HG03457 (cell line): ENCODE data around the gene CBFA2T2.
"Not testable (repeated sequence)": the region's sequence is repeated elsewhere in the genome, so short reads cannot be mapped to it uniquely, and the experiment has no call there.

Source experiments
- ATAC-seq: cut with Tn5 transposase; IDR thresholded peaks from one replicate; pipeline ENCODE4 v1.9.1; 2021; ENCODE audit warnings: moderate number of reproducible peaks; ENCODE audit not compliant: unreplicated experiment

The CBFA2T2 gene

DNA sequence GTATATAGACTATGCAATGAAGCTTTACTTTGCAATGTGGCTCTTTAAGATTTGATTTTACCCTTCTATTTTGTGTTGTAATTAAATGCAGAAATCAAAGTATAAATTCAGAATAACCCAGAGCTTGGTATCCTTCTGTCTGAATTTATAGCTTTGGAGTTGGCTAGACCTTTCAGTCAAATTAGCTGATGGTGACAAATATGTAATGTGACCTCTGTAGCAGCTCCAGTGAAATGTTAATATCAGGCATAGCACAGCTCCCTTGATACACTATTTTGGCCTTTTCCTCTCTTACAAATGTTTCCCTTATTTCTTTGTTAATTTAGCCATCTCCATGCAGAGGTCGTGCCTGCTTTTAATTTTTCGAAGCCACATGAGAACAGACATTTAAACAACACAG lies 11.1 kb downstream of the CBFA2T2 start:
- ATAC-seq, result no peak

DNA sequence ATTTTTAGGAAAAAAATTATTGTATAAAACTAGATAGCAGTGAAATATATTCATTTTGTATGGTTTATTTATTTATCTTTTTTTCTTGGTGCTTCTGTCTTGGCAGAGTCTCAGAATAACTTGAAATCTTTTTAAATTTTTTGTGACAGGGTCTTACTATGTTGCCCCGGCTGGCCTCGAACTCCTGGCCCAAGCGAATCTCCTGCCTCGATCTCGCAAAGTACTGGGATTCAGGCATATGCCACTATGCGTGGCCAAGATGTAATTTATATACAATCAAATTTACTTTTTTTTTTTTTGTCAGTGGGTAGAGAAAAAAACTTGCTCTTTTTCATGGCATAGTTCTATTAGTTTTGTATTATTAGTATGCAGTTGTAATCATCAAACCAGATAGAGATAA lies 13.7 kb downstream of the CBFA2T2 start:
- ATAC-seq, result no peak

DNA sequence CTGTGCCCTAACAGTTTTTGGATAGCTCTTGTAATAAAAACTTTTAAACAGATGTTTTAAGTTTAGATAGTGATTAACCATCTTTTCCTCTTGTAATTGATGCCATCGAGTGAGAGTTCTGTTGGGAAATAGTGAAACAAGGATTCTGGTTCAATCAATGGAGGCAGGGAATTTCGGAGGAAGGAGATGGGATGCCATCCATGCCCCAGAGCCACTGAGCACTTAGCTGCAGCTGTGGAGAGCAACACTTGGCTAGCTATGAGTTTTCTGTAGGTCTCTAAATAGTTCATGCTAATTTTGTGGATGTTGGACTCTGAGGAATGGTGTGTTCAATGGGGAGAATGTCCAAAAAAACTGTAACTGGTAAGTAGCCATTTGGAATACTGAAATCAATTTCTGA lies 16.7 kb downstream of the CBFA2T2 start:
- no peak for ATAC-seq

DNA sequence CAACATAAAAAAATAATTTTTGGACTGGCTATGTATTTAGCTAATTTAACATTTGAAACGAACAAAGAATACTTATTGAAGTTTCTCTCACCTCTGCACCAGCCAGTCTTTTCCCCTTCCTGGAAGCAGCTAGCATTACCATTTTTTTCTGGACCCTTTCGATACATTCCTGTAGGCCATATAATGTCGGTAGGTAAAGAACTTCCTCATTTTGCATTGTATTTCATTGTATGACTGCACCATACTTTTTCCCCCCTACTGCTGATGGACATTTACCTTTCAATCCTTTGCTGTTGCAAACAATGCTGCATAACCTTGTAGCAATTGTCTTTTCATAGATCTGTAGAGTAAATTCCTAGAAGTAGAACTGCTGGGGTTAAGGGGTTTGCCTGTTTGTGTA lies 17.6 kb downstream of the CBFA2T2 start:
- no peak for ATAC-seq

DNA sequence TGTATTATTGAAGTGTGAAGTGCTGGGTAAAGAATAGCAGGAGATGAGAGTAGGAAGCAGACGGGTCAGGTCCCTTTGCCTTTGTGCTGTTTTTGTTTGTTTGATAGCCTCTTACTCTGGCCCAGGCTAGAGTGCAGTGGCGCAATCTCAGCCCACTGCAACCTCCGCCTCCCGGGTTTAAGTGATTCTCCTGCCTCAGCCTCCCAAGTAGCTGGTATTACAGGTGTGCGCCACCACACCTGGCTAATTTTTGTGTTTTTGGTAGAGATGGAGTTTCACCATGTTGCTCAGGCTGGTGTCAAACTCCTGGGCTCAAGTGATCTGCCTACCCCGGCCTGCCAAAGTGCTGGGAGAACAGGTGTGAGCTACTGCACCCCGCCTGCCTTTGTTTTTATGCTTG lies 18.1 kb downstream of the CBFA2T2 start:
- ATAC-seq, result not testable (repeated sequence)

DNA sequence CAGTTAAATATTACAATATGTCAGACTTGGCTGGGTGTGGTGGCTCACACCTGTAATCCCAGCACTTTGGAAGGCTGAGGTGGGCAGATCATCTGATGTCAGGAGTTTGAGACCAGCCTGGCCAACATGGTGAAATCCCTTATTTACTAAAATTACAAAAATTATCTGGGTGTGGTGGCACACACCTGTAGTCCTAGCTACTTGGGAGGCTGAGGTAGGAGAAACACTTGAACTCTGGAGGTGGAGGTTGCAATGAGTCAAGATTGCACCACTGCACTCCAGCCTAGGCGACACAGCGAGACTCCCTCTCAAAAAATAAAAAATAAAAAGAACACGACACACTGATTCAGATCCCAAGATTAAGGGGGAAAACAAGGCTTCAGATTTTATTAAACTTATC lies 19.2 kb downstream of the CBFA2T2 start:
- ATAC-seq, result not testable (repeated sequence)

DNA sequence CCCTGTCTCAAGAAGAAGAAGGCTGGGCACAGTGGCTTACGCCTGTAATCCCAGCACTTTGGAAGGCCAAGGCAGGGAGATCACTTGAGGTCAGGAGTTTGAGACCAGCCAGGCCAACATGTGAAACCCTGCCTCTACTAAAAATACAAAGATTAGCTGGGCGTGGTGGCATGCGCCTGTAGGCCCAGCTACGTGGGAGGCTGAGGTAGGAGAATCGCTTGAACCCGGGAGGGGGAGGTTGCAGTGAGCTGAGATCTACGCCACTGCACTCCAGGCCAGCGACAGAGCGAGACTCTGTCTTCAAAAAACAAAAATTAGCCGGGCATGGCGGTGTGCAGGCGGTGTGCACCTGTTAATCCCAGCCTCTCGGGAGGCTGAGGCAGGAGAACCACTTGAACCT lies 22.0 kb downstream of the CBFA2T2 start:
- not testable (repeated sequence) for ATAC-seq

DNA sequence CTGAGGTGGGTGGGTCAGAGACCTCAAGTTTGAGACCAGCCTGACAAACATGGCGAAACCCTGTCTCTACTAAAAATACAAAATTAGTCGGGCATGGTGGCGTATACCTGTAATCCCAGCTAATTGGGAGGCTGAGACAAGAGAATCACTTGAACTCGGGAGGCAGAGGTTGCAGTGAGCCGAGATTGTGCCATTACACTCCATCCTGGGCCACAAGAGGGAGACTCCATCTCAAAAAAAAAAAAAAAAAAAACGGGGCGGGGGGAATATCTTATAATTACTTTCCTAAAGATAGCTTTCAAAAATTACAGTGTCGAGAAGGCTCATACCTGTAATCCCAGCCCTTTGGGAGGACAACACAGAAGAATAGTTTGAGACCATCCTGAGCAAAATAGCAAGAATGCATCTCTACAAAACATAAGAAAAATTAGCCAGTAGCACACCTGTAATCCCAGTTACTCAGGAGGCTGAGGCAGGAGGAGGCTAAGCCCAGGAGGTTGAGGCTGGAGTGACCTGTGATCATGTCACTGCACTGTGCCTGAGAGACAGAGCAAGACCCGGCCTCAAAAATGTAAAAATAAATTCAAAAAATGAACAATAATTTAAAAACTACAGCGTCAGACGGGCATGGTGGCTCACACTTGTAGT lies 25.8 kb downstream of the CBFA2T2 start:
- ATAC-seq, result no peak

DNA sequence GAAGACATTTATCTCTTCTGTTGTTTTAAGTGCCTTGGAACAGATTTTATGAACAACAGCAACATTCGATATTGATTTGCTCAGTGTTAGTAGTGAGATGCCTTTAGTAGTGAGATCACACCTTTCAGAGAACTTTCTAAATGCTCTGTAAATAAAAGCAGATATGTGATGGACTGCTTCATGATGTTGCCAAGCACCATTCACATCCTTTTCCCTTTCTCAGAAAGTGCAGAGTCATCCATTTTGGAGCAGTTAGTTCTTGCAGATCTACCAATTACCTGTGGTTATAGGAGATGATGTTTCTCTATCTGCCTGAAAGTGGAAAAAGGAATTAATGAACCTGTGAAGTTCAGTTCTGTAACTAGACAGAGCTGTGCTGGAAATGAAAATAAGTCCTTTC lies 27.0 kb downstream of the CBFA2T2 start:
- ATAC-seq, result no peak

DNA sequence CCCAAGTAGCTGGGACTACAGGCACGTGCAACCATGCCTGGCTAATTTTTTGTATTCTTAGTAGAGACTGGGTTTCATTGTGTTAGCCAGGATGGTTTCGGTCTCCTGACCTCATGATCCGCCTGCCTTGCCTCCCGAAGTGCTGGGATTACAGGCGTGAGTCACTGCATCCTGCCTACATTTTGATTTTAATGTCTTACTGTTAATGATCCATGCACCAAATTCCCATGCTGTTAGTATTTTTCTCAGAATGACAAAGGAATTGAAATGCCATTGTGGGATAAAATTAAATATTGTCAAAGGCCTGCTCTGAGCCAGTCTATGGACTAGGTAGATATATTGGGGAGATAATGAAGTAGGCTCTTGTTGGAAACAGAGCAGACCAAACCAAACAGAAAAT lies 28.2 kb downstream of the CBFA2T2 start:
- ATAC-seq, result no peak

DNA sequence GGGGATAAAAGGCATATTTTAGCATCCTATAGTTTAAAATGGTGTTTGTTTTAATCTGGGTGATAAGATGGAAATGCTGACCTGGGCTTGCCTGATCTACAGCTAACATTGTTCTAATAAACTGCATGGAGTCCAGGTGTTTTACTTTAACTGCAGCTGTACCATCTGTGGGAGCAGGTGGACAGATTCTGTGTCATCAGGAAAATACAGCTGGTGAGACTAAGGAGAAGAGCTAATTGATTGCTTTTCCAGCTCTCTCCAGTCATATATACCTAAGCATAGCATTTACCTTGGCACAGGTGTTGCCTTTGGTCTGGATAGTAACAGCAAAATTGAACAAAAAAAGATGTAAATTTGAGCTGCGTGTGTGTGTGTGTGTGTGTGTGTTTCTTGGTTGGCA lies 31.6 kb downstream of the CBFA2T2 start:
- ATAC-seq, result no peak

DNA sequence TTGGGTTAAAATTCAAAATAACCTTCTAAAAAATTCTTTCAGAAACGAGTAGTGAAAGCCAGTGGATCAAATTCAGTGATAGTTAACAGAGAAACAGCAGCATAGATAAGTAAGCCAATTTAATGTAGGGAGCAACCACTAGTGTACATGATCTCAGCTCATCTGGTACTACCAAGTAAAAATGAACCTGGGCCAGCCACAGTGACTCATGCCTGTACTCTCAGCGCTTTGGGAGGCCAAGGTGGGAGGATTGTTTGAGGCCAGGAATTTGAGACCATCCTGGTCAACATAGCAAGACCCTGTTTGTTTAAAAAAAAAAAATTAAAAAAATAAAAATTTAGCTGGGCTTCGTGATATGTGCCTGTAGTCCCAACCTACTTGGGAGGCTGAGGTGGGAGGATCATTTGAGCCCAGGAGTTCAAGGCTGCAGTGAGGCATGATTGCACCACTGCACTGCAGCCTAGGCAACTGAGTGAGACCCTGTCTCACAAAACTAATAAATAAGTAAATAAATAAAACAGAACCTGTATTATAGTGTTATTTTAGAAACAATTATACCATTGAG lies 32.4 kb downstream of the CBFA2T2 start:
- ATAC-seq, result no peak

DNA sequence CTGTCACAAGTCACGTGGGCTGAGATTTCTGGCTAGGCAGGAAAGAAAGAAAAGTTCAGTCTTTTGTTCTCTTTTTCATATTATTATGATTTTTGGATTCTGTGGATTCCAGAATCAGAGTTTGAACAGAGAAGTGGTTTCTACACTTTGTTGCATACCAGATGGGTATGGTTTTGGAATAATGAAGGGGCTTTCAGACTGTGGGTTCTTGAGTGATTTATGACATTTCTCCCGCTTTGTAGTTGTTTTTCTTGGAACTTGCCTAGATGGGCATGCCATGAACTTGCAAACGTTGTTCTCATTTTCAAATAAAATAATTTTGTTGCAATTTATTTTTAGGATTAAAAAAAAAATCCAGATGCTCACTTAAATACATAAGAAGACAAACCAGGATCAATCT lies 34.4 kb downstream of the CBFA2T2 start:
- no peak for ATAC-seq

DNA sequence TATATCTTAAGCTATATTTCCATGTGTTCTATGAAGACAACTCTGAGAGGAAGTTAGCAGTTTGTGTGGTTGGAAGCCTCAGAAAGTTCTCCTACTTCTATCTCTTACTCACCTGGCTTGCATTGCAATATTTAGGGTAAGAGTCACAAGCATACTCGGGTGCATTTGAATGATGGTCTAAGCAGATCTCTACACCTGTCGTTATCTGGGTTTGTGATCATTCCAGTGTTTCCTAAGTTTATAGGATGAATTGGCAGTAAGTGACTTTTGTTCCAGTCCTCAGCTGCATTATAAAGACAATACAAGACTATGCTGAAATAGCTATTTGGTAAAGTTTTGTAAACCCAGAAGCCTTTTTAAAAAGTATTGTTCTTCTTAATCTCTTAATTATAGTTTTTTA lies 36.9 kb downstream of the CBFA2T2 start:
- ATAC-seq, result no peak

DNA sequence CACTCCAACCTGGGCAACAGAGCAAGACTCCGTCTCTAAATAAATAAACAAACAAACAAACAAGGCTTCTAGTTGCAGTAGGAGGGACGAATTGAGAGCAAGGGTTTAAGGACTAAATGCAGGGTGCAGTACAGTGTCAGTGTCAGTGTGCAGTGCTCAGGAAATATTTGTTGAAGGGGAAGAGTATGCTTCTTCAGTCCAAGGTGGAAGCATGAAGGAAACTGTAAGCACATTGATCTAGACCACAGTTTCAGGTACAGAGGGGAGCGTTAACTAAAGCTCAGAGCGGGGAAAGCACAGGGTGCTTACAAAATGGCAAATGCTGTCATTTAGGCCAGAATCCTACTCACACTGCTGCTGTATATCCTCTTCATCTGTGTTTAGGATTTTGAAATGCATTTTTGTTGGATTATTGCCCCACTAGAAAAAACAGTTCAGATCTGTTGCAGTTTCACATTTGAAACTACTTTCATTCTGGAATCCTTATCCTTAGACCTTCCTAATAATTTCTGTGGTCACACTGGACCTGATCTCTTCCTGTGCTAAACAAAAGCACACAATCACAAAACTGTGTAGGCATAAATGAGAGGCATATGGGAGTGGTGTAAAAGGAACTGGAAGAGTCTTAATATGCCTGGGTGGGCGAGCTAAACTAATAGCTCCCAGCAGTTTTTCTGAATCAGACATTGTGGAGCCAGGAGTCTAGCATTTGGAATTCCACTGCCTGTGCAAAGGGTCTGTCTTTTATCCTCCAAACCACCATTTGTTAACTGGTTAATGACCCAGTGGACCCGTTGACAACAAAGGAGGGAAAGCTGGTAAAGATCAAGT lies 41.4 kb downstream of the CBFA2T2 start:
- ATAC-seq, result no peak

DNA sequence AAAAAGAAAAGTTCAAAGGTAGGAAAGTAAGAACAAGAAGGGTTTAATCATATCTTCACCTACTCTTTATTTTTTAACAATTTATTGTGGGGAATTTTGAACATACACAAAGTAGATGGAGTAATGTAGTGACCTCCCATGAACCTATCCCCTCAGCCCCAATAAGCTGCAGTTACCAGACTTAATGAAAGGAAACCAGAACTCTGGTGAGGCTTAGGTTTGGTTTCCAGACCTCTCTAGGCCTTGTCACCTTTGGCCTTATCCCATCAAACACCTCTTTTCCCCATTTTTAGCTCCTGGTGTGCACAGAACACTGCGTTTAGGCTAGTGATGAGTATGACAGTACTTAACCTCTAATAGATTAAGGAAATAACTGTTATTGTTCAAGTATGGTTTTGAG lies 42.0 kb downstream of the CBFA2T2 start:
- ATAC-seq, result no peak

DNA sequence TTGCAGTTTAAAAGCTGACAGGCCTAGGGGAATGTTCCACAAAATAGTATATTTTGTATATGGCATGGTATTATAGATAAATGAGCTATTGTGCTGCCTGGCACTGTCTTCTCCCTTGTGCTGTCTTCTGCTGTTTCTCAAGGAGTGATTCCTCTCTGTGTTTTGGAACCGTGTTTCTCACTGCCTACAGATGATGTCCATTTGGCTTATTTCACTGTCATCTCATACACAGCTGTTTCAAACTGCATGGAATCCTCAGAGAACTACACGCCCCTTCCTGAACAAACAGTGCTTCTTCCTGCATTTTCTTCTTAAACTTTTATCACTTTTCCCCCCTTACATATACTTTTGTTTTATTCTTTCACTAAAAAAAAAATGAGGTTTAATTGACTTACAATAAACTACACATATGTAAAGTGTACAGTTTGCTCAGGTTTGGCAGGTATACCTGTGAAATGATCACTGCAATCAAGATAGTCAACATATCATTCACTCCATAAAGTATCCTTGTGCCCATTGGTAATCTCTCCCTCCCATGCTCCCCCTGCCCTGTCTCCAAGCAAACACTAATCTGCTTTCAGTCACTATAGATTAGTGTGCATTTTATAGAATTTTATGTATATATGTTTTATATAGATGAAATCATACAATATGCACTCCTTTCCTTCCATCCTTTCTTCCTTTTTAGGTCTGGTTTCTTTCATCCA lies 43.0 kb downstream of the CBFA2T2 start:
- no peak for ATAC-seq

DNA sequence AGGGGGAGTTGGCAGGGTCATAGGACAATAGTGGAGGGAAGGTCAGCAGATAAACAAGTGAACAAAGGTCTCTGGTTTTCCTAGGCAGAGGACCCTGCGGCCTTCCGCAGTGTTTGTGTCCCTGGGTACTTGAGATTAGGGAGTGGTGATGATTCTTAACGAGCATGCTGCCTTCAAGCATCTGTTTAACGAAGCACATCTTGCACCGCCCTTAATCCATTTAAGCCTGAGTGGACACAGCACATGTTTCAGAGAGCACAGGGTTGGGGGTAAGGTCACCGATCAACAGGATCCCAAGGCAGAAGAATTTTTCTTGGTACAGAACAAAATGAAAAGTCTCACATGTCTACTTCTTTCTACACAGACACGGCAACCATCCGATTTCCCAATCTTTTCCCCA lies 45.8 kb downstream of the CBFA2T2 start:
- not testable (repeated sequence) for ATAC-seq

DNA sequence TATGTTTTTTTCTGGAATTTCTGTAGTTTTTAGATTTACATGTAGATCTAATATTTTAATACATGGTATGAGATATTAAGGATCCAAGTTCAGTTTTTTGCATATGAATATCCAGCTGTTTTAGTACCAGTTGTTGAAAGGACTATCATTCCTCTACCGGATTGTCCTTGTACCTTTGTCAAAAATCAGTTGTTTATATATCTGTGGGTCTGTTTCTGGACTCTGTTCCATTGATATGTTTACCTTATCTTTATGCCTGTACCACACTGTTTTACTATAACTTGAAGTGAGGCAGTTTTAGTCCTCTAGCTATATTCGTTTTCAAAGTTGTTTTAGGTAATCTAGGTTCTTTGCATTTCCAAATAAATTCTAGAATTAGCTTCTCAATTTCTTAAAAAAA lies 47.7 kb downstream of the CBFA2T2 start:
- ATAC-seq, result no peak

DNA sequence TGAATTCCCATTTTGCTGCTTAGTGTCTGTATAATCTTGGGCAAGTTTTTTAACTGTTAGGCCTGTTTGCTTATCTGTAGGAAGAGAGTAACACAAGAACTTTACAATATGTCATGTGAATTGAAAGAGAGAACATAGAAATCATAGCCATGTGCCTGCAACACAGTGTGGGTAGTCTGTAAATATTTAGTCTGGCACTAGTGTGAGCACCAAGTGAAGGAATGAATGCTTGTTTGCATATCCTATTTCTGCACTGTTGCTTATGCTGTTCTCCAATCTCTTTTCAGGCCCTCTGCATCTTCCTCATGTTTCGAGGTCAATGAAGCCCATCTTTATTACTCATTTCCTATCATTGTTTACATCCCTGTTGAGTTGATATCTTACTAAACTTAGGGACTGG lies 49.2 kb downstream of the CBFA2T2 start:
- ATAC-seq, result no peak

DNA sequence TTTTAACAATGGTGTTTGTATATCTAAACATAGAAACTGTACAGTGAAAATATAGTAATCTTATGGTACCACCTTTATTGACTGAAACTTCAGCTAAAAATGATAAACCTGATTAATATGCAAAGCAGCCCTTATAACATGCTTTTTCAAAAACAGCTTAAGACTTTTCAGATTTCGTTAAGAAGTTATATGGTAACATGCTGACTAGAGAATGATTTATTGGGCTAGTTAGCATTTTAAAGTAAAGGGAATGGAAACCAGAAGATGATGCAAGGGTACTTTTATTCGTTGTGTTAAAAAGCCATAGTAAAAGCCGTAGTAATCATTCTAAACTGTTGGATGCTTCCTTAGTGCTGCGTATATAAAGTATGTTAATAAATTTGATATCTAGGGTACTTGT lies 50.5 kb downstream of the CBFA2T2 start:
- ATAC-seq, result no peak

DNA sequence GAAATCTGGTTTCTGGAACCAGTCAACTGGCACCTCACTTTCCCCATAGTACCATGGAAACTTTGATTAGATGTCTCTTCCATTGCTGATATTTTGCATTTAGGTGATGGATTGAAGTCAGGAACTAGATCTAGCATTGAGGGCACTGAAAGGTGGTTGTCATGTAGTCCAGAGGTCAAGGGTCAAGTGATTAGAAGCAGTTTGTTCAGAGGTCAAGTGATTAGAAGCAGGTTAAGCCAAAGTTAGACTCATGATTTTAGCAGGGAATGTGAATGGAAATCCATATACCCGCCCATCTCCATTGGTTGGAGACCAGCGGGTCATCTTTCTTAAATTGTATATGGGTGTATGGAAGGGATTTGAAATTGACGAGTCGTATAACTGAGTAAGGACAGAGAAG lies 51.2 kb downstream of the CBFA2T2 start:
- ATAC-seq, result no peak
